OCI-LY3 (cell line): ENCODE measurements around the gene GAMT.

Experiments used
- CTCF ChIP-seq: fragments of 200-600, 300-600 bp; sonication (generic); IDR thresholded peaks from 2 replicates; pipeline ENCODE4 v1.5.1; 2014; ENCODE audit warnings: antibody characterized with exemption, low read length, low read depth
- EZH2phosphoT487 ChIP-seq: fragments of 200-600 bp; shearing (Covaris generic); IDR thresholded peaks from 2 replicates; pipeline ENCODE4 v1.6.1; 2018; ENCODE audit warnings: antibody characterized with exemption, mixed run types, low read depth

- TF ChIP-seq CTCF (no peak), EZH2phosphoT487 (no peak)
Measured at GRCh38 chr19:1417681-1418495, 16.5 kb upstream of the GAMT start.
